ENCODE measurements around the gene POLDIP2.

The POLDIP2 gene, protein sequence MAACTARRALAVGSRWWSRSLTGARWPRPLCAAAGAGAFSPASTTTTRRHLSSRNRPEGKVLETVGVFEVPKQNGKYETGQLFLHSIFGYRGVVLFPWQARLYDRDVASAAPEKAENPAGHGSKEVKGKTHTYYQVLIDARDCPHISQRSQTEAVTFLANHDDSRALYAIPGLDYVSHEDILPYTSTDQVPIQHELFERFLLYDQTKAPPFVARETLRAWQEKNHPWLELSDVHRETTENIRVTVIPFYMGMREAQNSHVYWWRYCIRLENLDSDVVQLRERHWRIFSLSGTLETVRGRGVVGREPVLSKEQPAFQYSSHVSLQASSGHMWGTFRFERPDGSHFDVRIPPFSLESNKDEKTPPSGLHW

GRCh38 chr17:28357061-28357900, at the start of gene POLDIP2:
TSS of gene POLDIP2 (minus strand) at chr17:28357527. CDS start at chr17:28357448, 79 bp downstream.
- DNase-seq, result peak; percentile 90

- DNase-seq, result no peak
Observed at GRCh38 chr17:28406473-28406814, 49.1 kb upstream of the POLDIP2 start.

- peak; percentile 48 for DNase-seq
Observed at GRCh38 chr17:28405632-28406472, 48.5 kb upstream of the POLDIP2 start, which contains the start of gene SLC46A1. TSS of gene SLC46A1 (minus strand) at chr17:28406212. CDS start at chr17:28406114, 98 bp downstream.

GRCh38 chr17:28404812-28405570, 47.7 kb upstream of the POLDIP2 start:
- no peak for DNase-seq

DNA sequence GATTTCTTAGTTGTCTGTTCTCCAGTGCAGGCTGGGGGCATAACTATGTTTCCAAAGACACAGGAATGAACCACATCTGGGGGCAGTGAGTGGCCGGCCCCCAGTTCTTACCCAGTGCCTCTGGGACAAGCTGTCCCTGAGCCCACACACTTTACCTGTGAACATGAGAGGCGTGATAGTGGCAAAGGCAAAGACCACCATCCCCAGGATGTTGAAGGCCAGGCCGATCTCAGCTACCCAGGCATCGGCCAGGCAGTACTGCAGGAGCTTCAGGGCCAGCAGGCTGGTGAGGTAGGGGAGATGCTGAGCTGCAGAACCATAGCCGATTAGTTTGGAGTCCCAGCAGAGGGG, 47.1 kb upstream of the POLDIP2 start:
- DNase-seq, result no peak

- DNase-seq, result no peak
Observed at GRCh38 chr17:28404007-28404406, 46.7 kb upstream of the POLDIP2 start.

DNA sequence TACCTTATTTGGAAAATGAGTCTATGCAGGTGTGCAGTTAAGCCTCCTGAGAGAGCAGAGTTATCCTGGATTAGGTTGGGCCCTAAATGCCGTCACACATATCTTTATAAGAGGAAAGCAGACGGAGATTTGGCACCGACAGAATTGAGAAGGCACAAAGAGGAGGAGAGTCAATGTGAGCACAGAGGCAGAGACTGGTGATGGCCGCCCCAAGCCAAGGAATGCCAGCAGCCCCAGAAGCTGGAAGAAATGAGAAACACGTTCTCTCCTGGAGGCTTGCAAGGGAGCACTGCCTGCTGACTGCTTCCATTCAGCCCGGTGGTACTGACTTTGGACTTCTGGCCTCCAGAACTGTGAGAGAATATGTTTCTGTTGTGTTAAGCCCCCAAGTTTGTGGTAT, 45.5 kb upstream of the POLDIP2 start:
- DNase-seq, result no peak

DNA sequence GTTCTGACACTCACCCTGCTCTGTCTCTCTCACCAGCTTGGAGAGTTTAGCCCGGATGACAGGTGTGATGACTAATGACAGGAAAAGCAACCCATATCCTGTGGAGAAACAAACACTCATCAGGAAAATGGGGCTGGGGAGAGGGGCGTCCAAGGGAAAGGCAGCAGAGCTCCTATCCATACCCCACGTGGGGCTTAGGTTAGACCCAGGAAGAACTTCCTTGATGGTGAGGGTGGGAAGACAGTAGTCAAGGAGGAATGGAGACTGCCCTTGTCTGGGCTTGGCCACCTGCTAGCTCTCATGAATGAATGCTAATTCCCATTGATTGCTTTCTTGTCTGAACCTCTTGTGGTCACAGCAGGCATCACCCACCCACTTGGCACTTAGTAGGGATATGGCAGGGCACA, 44.9 kb upstream of the POLDIP2 start:
- no peak for DNase-seq

DNA sequence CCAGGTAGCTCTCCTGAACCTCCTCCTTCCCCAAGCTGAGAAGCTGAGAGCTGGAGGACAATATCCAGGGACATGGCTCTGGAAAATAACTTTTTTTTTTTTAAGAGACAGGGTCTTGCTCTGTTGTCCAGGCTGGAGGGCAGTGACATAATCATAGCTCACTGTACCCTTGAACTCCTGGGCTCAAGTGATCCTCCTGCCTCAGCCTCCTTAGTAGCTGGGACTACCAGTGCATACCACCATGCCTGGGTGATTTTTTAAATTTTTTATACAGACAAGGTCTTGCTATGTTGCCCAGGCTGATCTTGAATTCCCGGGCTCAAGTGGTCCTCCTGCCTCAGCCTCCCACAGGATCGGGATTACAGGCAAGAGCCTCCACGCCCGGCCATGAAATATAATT, 42.5 kb upstream of the POLDIP2 start:
- DNase-seq, result no peak

- DNase-seq, result no peak
Observed at GRCh38 chr17:28398280-28398981, 41.1 kb upstream of the POLDIP2 start.

DNA sequence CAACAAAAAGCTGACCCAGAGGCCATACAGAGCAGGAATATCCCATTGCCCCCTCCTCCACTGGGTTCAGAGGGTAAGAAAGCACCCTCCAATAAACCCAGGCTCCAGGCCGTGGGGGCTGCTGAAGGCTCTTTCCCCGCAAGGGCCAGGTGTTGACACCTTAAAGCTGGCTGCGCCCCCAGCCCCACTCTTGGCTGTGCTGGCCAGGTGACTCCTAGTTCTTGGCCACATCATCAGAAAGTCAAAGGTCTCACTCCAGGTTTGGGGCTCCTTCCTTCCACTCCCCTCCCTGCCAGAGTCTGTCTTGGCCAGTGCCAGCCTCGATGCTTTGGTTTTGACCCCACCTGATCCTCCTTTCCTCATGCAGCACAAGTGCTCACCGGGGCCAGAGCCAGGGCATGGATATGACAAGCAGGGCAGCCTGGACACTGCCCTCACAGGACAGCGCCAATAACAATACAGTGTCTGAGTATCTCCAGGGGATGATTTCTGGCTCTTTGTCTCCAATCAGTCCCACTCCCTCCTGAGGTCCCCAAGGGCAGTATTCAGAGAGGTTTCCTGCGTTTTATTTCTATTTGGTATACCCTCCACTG, 40.5 kb upstream of the POLDIP2 start:
- no peak for DNase-seq

DNA sequence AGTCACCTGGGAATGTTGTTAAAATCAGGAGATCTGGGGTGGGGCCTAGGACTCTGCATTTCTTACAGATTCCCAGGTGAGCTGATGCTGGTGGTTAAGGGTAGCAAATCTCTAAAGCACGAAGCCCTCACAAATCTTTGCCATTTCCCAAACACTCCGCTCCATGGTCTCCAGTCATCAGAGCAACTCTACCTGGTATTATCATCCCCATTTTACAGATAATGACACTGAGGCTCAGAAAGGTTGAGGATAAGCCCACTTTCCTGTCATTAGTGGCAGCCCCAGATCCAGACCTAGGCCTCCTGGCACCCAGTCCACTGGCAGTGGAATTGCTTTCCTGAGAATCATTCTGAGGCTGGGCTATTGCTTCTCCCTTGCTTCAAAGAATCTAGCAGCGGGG, 39.9 kb upstream of the POLDIP2 start:
- no peak for DNase-seq

DNA sequence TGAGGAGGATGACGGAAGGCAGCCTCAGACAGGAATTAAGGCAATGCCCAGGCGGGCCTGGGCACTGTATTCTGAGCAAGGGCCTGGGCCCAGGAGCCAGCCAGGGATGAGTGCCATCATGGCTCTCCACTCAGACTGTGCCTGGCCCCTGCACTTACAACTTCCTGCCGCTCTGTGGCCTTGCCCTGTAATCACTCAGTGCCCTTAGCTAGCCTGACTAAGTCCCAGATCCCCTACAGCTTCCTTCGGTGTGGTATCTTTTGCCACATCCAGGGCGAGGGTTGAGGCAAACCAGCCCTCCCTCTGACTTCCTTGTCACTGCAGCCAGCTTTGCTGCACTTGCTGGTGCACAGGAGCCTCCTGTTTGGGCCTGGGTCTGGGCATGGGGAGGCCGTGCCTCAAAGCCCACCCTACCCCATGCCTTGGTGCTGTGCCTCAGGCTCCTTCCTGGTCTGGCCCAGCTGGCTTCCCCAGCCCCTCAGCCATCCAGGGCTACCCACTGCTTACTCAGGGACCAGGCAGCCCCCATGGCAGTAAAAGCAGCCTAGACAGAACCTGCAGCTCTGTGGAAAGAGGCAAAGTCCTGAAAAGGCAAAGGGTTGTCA, 39.4 kb upstream of the POLDIP2 start:
- DNase-seq, result no peak

- DNase-seq, result no peak
Observed at GRCh38 chr17:28395968-28396367, 38.6 kb upstream of the POLDIP2 start.

DNA sequence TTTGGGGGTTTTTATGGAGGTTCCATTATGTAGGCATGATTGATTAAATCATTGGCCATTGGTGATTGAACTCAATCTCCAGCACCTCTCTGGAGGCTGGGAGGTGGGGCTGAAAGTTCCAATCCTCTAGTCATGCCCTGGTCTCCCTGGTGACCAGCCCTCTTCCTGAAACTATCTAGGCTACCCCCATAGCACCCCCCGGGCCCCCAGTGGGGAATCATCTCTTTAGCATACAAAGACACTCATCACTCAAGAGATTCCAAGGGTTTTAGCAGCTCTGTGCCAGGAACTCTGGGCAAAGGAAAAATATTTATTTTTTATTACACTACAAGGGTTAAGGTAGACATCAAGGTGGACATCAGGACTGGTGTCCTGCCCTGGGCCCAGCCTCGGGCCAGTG, 38.1 kb upstream of the POLDIP2 start:
- DNase-seq, result no peak

DNA sequence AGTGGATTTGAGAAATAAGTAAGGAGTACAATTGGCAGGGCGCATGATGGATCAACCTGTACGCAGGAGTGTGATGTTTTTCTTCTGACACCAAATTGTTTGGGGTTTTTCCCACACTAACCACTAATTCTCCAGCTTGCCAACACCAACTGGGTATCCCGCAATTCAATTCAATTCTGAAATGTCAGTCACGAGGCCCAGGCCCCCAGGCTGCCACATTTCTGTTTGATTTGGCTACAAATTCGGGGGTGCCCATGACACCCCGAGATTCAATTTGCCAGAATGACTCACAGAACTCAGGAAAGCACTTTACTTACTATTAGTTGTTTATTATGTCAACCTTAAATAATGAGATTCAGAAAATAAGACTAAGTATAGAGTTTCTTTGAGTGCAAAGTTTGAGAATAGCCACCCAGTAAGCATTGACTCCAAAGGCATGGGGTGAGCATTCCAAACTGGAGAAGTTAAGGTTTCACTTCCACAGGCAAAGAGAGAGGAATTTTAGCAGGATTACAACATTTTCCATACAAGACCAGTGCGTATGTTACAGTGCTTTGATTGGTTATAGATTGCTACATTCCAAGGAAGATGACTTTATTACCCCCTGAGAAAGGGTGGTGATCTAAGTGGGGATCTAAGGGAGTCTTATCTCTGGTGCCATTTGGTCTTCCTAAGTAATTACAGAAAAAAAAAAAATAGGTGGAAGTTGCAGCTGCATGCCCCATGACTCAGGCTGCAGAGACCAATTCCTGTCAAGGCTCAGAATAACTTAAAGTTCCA, 37.2 kb upstream of the POLDIP2 start:
- no peak for DNase-seq

DNA sequence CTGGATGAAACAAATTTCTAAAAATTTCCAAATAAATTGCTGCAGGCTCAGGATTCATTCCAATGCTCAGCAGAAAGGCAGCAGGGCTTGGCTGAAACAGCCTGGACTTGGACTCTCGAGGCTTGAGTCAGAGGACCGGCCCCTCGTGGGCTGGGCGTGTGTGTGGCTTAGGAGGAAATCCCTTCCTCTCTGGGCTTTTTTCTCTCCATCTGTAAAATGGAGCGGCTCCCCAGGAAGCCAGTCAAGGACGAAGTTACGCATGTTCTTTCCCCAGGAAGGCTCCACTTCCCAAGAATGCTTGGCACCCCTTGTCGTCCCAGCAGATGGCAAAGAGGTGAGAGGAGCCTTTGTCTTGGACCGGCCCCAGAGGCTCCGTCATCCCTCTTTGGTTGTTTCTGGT, 35.2 kb upstream of the POLDIP2 start:
- DNase-seq, result no peak

GRCh38 chr17:28391401-28391800, 34.1 kb upstream of the POLDIP2 start:
- DNase-seq, result no peak

DNA sequence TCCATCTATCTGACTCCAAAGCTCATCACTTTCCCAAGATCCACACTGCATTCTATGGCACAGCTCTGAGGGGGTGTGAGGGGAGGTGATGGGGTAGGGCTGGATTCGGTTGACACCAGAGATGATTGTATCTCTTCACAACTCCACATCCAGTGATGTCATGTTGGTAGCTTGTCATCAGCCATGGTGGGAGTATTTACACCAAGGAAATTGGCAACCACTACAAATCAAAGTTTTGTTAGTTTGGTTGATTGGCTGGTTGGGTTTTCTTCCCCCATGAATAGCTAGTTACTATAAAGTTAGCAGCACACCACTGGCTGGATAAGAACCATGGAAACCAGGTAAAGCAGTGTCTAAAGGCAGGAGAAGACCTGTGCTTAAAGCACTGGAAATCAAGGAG, 33.7 kb upstream of the POLDIP2 start:
- no peak for DNase-seq

- no peak for DNase-seq
Observed at GRCh38 chr17:28390563-28390962, 33.2 kb upstream of the POLDIP2 start.
